Liver (tissue), 3 donors: Measurements from ENCODE around the gene PRDM1.

ENCODE experiments used
- EGR1 ChIP-seq, 2 donors: IDR thresholded peaks; 2 replicates each; pipeline ENCODE4 v1.6.1; 2016 to 2018; ENCODE audit warnings: antibody characterized with exemption in 2 of 2, low read depth in 2 of 2
- GABPA ChIP-seq, 2 donors: IDR thresholded peaks in 1 of 2; conservative IDR thresholded peaks in 1 of 2; 2 replicates each; pipeline ENCODE4 v1.6.1; 2016; ENCODE audit warnings: antibody characterized with exemption in 2 of 2, mild to moderate bottlenecking in 1 of 2, moderate library complexity in 1 of 2
- JUND ChIP-seq, 2 donors: IDR thresholded peaks; 2 replicates each; pipeline ENCODE4 v1.6.1; 2016; ENCODE audit warnings: antibody characterized with exemption in 2 of 2
- SP1 ChIP-seq: IDR thresholded peaks from 2 replicates; pipeline ENCODE4 v1.6.1; 2018; ENCODE audit warnings: antibody characterized with exemption, mild to moderate bottlenecking
- TF ChIP-seq, protein P1 (sequence below): fragments of 150-350 bp; IDR thresholded peaks from 2 replicates; pipeline ENCODE4 v1.5.1; 2017; ENCODE audit warnings: improper control_type of control experiment, low read depth, low read length; ENCODE audit not compliant: missing input control
- TF ChIP-seq, protein P2 (sequence below): IDR thresholded peaks from 2 replicates; pipeline ENCODE4 v1.6.1; 2016; ENCODE audit warnings: antibody characterized with exemption
- TF ChIP-seq, protein P3 (sequence below): IDR thresholded peaks from 2 replicates; pipeline ENCODE4 v1.6.1; 2016; ENCODE audit warnings: antibody characterized with exemption
- TF ChIP-seq, protein P4 (sequence below): IDR thresholded peaks from 2 replicates; pipeline ENCODE4 v1.6.1; 2016; ENCODE audit warnings: antibody characterized with exemption
- donor health status: healthy.
- donor health status: healthy.

DNA sequence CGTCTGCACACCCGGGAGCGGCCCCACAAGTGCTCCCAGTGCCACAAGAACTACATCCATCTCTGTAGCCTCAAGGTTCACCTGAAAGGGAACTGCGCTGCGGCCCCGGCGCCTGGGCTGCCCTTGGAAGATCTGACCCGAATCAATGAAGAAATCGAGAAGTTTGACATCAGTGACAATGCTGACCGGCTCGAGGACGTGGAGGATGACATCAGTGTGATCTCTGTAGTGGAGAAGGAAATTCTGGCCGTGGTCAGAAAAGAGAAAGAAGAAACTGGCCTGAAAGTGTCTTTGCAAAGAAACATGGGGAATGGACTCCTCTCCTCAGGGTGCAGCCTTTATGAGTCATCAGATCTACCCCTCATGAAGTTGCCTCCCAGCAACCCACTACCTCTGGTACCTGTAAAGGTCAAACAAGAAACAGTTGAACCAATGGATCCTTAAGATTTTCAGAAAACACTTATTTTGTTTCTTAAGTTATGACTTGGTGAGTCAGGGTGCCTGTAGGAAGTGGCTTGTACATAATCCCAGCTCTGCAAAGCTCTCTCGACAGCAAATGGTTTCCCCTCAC is 21.0 kb downstream of the PRDM1 start:
- TF ChIP-seq, protein P1, sequence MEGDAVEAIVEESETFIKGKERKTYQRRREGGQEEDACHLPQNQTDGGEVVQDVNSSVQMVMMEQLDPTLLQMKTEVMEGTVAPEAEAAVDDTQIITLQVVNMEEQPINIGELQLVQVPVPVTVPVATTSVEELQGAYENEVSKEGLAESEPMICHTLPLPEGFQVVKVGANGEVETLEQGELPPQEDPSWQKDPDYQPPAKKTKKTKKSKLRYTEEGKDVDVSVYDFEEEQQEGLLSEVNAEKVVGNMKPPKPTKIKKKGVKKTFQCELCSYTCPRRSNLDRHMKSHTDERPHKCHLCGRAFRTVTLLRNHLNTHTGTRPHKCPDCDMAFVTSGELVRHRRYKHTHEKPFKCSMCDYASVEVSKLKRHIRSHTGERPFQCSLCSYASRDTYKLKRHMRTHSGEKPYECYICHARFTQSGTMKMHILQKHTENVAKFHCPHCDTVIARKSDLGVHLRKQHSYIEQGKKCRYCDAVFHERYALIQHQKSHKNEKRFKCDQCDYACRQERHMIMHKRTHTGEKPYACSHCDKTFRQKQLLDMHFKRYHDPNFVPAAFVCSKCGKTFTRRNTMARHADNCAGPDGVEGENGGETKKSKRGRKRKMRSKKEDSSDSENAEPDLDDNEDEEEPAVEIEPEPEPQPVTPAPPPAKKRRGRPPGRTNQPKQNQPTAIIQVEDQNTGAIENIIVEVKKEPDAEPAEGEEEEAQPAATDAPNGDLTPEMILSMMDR = no peak
- no peak for TF ChIP-seq SP1
- no peak for TF ChIP-seq GABPA (IDR thresholded peaks at IDR 0.05 in 1 of 2, conservative IDR thresholded peaks at IDR 0.05 in 1 of 2)
- TF ChIP-seq JUND (IDR thresholded peaks at IDR 0.05) = no peak
- TF ChIP-seq, protein P2, sequence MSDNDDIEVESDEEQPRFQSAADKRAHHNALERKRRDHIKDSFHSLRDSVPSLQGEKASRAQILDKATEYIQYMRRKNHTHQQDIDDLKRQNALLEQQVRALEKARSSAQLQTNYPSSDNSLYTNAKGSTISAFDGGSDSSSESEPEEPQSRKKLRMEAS = no peak
- TF ChIP-seq EGR1 (IDR thresholded peaks at IDR 0.05; ENCODE audit: low read depth in 2 of 2) = no peak
- TF ChIP-seq, protein P3, sequence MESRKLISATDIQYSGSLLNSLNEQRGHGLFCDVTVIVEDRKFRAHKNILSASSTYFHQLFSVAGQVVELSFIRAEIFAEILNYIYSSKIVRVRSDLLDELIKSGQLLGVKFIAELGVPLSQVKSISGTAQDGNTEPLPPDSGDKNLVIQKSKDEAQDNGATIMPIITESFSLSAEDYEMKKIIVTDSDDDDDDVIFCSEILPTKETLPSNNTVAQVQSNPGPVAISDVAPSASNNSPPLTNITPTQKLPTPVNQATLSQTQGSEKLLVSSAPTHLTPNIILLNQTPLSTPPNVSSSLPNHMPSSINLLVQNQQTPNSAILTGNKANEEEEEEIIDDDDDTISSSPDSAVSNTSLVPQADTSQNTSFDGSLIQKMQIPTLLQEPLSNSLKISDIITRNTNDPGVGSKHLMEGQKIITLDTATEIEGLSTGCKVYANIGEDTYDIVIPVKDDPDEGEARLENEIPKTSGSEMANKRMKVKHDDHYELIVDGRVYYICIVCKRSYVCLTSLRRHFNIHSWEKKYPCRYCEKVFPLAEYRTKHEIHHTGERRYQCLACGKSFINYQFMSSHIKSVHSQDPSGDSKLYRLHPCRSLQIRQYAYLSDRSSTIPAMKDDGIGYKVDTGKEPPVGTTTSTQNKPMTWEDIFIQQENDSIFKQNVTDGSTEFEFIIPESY = no peak
- TF ChIP-seq, protein P4, sequence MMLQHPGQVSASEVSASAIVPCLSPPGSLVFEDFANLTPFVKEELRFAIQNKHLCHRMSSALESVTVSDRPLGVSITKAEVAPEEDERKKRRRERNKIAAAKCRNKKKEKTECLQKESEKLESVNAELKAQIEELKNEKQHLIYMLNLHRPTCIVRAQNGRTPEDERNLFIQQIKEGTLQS = no peak
